SK-N-MC (cell line): ENCODE data around the gene MMP14.
A peak's percentile ranks its signal among the peaks of the same experiment; 100 is the strongest.
"Not testable (repeated sequence)": the region's sequence is repeated elsewhere in the genome, so short reads cannot be mapped to it uniquely, and the experiment has no call there.

Experiments
- DNase-seq: peaks from one replicate; pipeline ENCODE4 v3.0.0-alpha.2; 2011; ENCODE audit warnings: low read depth, low spot score
- H3K27ac ChIP-seq: fragments of 200-600 bp; sonication (generic); 2 replicates; pipeline ENCODE4 v1.5.1; 2016; ENCODE audit warnings: mixed run types
- H3K36me3 ChIP-seq: fragments of 200-600 bp; sonication (generic); 2 replicates; pipeline ENCODE4 v1.6.1; 2017; ENCODE audit warnings: antibody characterized with exemption, low read length, mixed read lengths; ENCODE audit not compliant: insufficient read depth
- H3K4me3 ChIP-seq: fragments of 200-600 bp; sonication (generic); 2 replicates; pipeline ENCODE4 v1.5.1; 2016
- H3K9ac ChIP-seq: fragments of 200-600 bp; sonication (generic); 2 replicates; pipeline ENCODE4 v1.8.0; 2017; ENCODE audit warnings: mixed run types, mixed read lengths; ENCODE audit not compliant: insufficient read length
- H3K9me3 ChIP-seq: fragments of 200-600 bp; sonication (generic); 2 replicates; pipeline ENCODE4 v1.6.1; 2017; ENCODE audit warnings: low read depth, mild to moderate bottlenecking, antibody characterized with exemption, low read length, moderate library complexity, mixed read lengths
- EZH2 ChIP-seq: fragments of 200-600 bp; sonication (generic); IDR thresholded peaks from one replicate; pipeline ENCODE4 v1.6.1; 2017; ENCODE audit warnings: antibody characterized with exemption
- FOXP2 ChIP-seq: optimal IDR thresholded peaks from 2 replicates; pipeline ENCODE3; 2011; ENCODE audit warnings: mild to moderate bottlenecking, moderate library complexity; ENCODE audit not compliant: insufficient read depth; ENCODE audit errors: extremely low read length, control extremely low read depth
- POLR2AphosphoS5 ChIP-seq: IDR thresholded peaks from 2 replicates; pipeline ENCODE4 v1.6.1; 2012; ENCODE audit warnings: mild to moderate bottlenecking, low read depth, low read length, borderline replicate concordance

The MMP14 gene

GRCh38 chr14:22821193-22822015, 15.0 kb upstream of the MMP14 start:
- Histone ChIP-seq H3K9me3 (no peaks in the 10 kb centered on the region), H3K27ac (peak overlapping the region; percentile 84), H3K9ac (no peak overlapping the region), H3K4me3 (no peak overlapping the region), H3K36me3 (no peaks in the 10 kb centered on the region)
- no peak for DNase-seq
- TF ChIP-seq POLR2AphosphoS5 (no peak), FOXP2 (no peak)

GRCh38 chr14:22822016-22822570, 14.3 kb upstream of the MMP14 start:
- no peak for DNase-seq
- H3K36me3 ChIP-seq, result no peaks in the 10 kb centered on the region
- H3K9ac ChIP-seq, result no peak overlapping the region
- H3K27ac ChIP-seq, result peak overlapping the region; percentile 84
- TF ChIP-seq FOXP2, result no peak
- no peaks in the 10 kb centered on the region for H3K9me3 ChIP-seq
- no peak overlapping the region for H3K4me3 ChIP-seq

GRCh38 chr14:22822571-22823098, 13.8 kb upstream of the MMP14 start:
- Histone ChIP-seq H3K36me3 (no peaks in the 10 kb centered on the region), H3K4me3 (peak overlapping the region; percentile 67), H3K27ac (peak overlapping the region; percentile 91), H3K9me3 (no peaks in the 10 kb centered on the region), H3K9ac (peak overlapping the region; percentile 47)
- no peak for TF ChIP-seq FOXP2
- no peak for TF ChIP-seq EZH2
- TF ChIP-seq POLR2AphosphoS5, result no peak
- DNase-seq, result no peak

- no peak for DNase-seq
- Histone ChIP-seq H3K27ac (no peak overlapping the region), H3K9me3 (no peaks in the 10 kb centered on the region), H3K4me3 (no peak overlapping the region), H3K9ac (no peak overlapping the region), H3K36me3 (no peaks in the 10 kb centered on the region)
- TF ChIP-seq POLR2AphosphoS5 (no peak), FOXP2 (no peak), EZH2 (no peak)
Observed at GRCh38 chr14:22824711-22825359, 11.6 kb upstream of the MMP14 start.

- not testable (repeated sequence) for DNase-seq, H3K9me3 ChIP-seq
- Histone ChIP-seq H3K9ac (peak overlapping the region; percentile 98), H3K36me3 (peaks cover 19% of the 10 kb centered on the region), H3K27ac (peak overlapping the region; percentile 87), H3K4me3 (peak overlapping the region; percentile 100)
Observed at GRCh38 chr14:22829076-22829660, 7.2 kb upstream of the MMP14 start.

GRCh38 chr14:22829661-22830442, 6.5 kb upstream of the MMP14 start, which contains the start of gene MRPL52:
TSS of gene MRPL52 (plus strand) at chr14:22829887. CDS start at chr14:22829913, 26 bp downstream.
- Histone ChIP-seq H3K27ac (peak within 1 kb of the TSS; percentile 87), H3K4me3 (peak within 1 kb of the TSS; percentile 100), H3K9me3 (no peaks in the 10 kb centered on the region), H3K9ac (peak within 1 kb of the TSS; percentile 98), H3K36me3 (peaks cover 22% of the 10 kb centered on the region)
- DNase-seq, result peak; percentile 68
- TF ChIP-seq POLR2AphosphoS5 (peak; percentile 80; the same call in 1 of the 2 replicates), EZH2 (no peak)

GRCh38 chr14:22830443-22831010, 5.9 kb upstream of the MMP14 start:
- no peak overlapping the region for H3K27ac ChIP-seq

GRCh38 chr14:22835505-22835904, 880 bp upstream of the MMP14 start:
- Histone ChIP-seq H3K9ac (no peak overlapping the region), H3K9me3 (no peaks in the 10 kb centered on the region), H3K4me3 (no peak overlapping the region), H3K27ac (peak overlapping the region; percentile 92), H3K36me3 (peaks cover 31% of the 10 kb centered on the region)
- TF ChIP-seq EZH2 (no peak), POLR2AphosphoS5 (no peak), FOXP2 (no peak)
- DNase-seq, result no peak

More at GRCh38 chr14:22830443-22831010, 5.9 kb upstream of the MMP14 start:
- no peak for TF ChIP-seq POLR2AphosphoS5
- no peak for TF ChIP-seq FOXP2
- no peak for TF ChIP-seq EZH2
- H3K4me3 ChIP-seq, result peak overlapping the region; percentile 100
- H3K36me3 ChIP-seq, result peaks cover 22% of the 10 kb centered on the region
- DNase-seq, result no peak
- H3K9me3 ChIP-seq, result no peaks in the 10 kb centered on the region
- H3K9ac ChIP-seq, result peak overlapping the region; percentile 98
